NOMO-1 (cell line): Measurements from ENCODE around the gene CTCFL.

Source experiments
- DNase-seq, 2 experiments: peaks; one replicate each; lab custom pipeline; 2025; ENCODE audit not compliant: unreplicated experiment in 2 of 2; lab: John Stamatoyannopoulos, UW

CTCFL gene

GRCh38 chr20:57560554-57561355, 35.8 kb upstream of the CTCFL start, which contains the start of gene PCK1:
Gene PCK1, plus strand, starts transcription at chr20:57561110. Its CDS starts 302 bp downstream, at chr20:57561412.
- DNase-seq, result no peak

GRCh38 chr20:57559658-57560553, 35.0 kb upstream of the CTCFL start:
- DNase-seq, result no peak

- DNase-seq, result no peak
These were observed 34.3 kb upstream of the CTCFL start for GRCh38 chr20:57559289-57559634.

GRCh38 chr20:57558614-57559288, 33.8 kb upstream of the CTCFL start:
- no peak for DNase-seq

- DNase-seq, result no peak
These were observed 33.1 kb upstream of the CTCFL start for GRCh38 chr20:57557926-57558613.

GRCh38 chr20:57556980-57557274, 32.0 kb upstream of the CTCFL start:
- no peak for DNase-seq

- DNase-seq, result no peak
These were observed 30.7 kb upstream of the CTCFL start for GRCh38 chr20:57555457-57556184.

GRCh38 chr20:57553376-57554018, 28.6 kb upstream of the CTCFL start:
- no peak for DNase-seq

- no peak for DNase-seq
These were observed 27.5 kb upstream of the CTCFL start for GRCh38 chr20:57552471-57552870.

GRCh38 chr20:57548177-57549058, 23.5 kb upstream of the CTCFL start:
- DNase-seq, result no peak

GRCh38 chr20:57546956-57547649, 22.2 kb upstream of the CTCFL start:
- DNase-seq, result no peak

- DNase-seq, result no peak
These were observed 21.2 kb upstream of the CTCFL start for GRCh38 chr20:57545927-57546662.

GRCh38 chr20:57544838-57545564, 20.1 kb upstream of the CTCFL start:
- DNase-seq, result no peak

GRCh38 chr20:57543754-57544153, 18.8 kb upstream of the CTCFL start:
- DNase-seq, result no peak

GRCh38 chr20:57540890-57541580, 16.1 kb upstream of the CTCFL start:
- DNase-seq, result no peak

- DNase-seq, result no peak
These were observed 14.9 kb upstream of the CTCFL start for GRCh38 chr20:57539889-57540288.
